Endothelial cell of hepatic sinusoid (primary cell): ENCODE results near the gene ARMC12.

Source experiments
- in situ Hi-C: cut with HindIII; loops from 2 replicates; pipeline ENCODE4 v1.10.0; 2017; ENCODE audit warnings: low sequenced_read_pairs

ARMC12 gene

DNA sequence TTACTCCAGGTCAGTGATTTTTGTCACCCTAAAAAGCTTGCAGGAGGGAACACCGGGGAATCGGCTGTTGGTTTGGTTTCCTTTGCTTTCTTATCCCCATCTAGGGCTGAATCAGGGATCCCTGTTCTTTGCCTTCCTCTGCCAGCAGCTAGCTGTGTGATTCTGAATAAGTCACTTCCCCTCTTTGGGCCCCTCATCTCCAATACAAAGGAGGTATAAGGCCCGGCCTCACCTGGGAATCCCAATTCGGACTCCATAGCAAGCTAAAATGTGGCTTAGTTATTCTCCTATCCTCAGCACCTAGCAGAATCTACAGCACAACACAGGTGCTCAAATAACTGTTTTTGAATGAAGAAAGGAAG is 18.5 kb upstream of the ARMC12 start:
- in situ Hi-C loops = no loop called here

DNA sequence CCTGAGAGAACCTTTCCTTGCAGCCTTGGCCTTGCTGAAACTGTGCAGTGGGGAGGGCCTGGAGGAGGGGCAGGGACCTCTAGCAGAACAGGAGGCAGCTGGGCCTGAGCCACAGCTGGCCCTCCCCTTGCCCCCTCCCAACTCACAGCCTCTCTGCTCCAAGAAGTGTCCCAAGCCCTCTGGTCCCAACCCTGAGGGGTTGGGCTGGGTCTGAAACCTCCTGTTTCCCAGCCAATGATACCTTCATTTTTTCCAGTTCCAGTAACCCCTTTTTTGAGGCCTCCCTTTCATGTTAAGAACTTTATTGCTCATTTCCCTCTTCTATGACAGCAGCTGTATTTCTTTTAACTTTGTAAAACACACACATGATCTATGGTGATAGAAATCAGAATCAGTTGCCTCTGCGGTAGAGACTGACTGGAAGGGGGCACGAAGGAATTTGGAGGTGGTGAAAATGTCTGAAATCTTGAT is 17.9 kb upstream of the ARMC12 start:
- in situ Hi-C loops = no loop called here

DNA sequence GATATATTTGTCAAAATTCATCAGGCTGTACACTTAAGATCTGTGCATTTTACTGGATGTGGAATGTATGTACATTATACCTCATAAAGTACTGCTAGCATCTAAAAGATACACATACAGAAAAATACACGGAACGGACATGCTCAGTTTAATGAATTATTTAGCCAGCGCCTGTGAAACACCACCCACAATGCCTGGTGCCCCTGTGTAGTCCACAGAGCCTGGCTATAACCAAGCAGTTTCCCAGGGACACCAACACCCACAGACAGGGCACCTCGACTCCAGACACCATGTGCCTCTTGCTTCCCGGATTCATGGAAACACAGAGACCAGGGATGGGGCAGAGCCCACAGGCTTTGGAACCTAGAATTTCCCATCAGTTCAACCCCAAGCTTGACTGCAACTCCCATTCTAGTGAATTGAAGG is 17.4 kb upstream of the ARMC12 start:
- in situ Hi-C loops = no loop called here

DNA sequence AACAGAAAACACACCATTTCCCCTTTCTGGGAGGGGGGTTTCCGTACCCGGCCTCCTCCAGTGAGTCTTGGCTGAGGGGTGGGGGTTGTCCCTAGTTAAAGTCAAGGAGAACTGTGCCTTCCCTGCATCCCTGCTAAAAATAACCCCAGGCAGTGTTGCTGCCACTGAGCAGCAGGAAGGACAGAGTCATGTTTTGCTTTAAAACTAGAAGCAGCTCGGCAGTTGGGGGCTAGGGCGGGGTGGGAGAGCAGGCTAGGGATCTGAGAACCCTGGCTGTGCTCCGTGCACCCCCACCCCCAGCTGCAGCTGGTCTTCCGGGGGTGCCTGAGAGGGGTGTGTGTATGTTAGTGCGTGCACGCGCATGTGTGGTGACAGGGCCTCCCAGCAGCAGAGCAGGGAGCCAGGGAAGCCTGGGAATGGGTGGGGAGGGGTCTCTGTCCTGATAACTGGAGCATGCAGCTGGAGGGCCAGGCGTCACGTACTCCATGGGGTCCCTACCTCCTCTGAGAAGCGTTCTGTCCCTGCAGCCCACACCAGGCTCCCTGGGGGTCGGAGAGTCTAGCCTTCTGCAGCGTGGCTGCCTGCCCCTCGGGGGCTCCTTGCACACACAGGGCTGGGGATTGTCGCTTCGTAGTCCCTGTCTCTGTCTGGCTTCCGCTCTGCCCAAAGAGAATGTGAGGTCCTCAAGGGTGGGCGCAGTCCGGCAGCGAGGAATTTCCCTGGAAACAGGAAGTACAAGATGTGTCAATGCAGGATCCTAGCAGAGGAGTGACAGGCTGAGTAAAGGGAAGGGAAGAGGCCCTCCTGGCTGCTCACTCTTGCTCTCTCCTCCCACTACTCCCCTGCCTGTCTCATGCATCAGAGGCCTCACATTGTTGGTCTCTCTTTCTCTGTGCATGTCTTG is 16.8 kb upstream of the ARMC12 start:
- in situ Hi-C loops = no loop called here

DNA sequence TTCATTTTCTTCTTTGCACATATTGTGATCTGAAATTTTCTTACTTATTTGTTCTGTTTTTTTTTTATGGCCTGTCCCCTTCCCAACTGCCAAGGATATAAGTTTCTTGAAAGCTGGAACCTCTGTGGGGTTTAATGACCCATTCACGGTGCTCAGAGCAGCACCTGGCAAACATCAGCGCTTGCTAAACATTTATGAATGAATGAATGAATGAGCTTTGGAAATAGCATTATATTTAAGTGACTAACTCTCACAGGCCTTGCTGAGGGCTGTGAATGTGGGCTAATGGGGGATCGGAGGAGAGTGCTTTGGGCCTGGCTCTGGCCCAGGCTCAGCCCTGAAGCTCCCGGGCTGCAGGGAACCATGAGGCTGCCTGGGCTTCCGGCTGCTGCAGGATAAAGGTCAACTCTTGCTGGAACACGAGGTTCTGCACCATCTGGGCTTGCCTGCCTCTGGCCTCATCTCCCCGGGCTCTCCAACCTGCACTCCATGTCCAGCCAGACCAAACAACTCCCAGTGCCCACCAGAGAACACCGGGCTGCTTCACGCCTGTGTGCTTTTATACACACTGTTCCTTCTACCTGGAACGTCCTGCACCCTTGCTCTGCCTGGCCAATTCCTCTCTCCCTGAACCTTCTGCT is 14.6 kb upstream of the ARMC12 start:
- in situ Hi-C loops = no loop called here

DNA sequence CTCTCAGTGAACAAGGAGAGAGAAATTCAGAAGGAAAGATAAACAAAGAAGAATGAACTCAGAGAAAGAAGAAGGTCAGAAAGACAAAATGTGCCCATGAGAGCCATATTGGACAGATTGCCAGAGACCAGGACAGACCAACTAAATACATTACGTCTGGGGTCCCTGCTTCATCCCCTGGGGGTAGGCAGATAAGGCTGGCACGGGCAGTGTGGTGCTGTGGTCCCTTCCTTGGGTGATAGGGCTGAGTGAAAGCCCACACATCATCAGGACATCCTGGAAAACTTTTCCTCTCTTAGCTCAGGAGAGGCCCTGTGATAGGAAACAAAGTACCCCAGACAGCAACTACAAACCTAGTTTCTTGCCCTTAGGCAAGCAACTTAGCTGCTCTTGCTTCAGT is 13.2 kb upstream of the ARMC12 start:
- in situ Hi-C loops = no loop called here

DNA sequence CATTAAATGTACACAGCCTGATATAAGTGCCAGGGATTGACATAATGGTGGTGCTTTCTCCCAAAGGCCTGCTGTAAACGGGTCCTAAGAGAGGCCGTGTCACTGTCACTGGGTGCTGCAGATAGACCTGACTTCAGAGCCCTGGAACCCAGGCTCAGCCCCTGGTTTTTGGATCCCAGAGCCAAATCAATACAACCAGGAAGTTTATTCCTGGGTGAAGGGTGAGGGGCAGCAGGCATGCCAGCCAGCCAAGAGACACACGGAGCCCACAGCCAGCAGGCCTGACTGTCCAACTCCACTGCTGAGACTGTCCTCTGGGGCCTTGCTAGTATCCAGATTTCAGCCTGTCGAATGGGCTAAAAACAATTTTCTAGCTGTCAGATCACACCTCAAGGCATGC is 12.8 kb upstream of the ARMC12 start:
- in situ Hi-C loops = no loop called here

DNA sequence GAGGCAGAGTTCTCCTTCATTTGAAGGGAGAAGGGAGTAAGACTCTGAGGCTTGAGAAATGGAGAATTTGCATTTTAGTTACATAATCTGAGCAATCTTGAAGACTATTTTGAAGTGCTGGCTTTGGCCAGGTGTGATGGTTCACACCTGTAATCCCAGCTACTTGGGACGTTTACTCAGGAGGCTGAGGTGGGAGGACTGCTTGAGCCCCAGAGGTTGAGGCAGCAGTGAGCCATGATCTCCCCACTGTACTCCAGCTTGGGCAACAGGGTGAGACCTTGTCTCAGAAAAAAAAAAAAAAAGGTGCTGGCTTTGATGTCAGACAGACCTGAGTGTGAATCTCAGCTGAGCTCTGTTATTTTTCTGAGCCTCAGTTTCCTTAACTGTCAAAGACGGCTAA is 12.4 kb upstream of the ARMC12 start:
- in situ Hi-C loops = no loop called here

DNA sequence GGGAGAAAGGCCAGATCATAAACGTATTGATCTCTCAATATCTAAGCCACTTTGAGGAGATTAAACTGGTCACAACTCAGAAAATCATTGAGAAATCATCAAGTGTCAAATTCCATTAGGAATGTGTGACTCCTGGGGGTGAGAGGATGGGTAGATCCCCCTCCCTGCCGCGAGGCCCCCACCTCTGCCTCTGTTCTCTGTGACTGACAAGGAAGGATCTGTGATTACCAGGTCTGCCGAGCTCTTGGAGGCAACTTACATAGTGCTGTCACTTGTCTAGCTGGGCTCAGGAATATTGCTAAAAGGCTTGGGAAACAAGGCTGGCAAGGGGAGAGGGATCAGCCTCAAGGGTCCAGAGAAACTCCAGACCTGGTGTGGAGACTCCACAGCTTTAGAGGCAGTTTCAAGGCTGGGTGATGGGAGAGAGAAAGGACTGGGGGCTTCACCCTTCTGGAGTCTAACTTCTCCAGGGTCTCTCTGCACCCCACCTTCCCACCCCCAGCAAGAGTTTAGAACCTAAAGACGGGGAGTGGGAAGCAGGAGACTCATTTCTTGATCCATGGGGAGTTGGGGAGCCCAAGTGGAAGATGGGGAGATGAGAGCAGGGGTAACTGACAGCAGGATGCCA is 11.6 kb upstream of the ARMC12 start:
- in situ Hi-C loops = no loop called here

DNA sequence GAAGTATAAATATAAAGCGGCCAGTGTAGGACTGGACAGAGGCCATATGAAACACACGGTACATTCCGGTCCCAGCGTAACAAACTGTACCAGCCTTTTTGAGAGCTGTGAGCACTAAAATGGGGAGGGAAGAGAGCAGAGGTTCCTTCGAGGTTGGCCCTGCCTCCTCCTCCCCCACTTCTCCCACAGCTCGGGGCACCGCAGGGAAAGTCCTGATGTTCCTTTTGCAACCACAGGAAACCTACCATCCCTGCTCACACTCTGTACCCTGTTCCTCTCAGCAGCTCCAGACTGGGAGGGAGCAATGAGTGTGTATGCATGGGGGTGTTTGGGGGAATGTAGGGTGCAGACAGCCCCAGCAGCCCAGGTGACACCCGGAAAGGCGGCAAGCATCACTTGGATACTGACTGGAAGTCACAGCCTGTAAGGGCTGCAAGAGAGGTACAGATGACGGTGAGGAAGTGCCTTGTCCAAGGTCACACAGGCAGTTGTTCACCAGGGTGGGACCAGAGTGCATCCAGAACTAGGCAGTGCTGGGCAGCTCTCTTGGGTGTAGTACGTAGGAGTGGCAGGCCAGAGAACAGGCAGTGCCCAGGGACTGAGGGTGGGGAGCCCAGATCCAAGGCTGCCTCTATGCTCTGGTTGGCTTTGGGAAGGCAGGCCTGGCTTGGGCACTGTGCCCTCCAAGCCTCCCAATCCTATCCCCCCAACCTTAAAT is 11.0 kb upstream of the ARMC12 start:
- in situ Hi-C loops = no loop called here

DNA sequence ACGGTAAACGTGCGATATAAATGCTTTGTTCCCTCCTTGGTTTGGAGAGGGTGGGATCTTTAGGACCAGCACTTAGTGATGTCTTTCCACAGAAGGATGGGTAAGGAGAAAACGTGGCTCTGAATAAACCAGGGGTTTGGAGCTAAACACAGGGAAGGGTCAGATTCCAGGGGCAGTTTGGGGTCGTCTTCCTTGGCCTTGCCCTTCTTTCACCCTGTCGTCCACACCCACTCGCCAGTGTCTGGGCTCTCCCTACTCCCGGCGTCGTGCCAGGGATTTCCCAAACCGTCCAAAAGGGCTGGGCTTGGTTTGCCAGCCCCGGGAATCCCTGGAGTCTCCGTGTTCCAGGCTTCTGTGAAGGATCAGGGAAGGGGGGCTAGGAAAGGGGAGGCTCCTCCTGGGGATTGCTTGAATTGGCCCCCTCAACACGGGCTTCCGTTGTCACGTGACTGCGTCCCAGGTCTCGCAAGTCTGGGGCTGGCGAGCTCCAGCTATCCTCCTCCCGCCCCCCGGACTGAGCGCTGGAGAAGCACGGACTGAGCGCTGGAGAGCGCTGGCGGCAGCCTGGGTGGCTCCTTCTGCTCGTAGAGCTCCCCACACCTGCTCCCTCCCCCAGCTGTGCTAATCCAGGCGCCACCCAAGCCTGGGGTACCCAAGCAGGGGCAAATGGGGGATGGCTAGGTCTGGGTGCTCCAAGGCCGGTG is 9.4 kb upstream of the ARMC12 start:
- in situ Hi-C loops = no loop called here

DNA sequence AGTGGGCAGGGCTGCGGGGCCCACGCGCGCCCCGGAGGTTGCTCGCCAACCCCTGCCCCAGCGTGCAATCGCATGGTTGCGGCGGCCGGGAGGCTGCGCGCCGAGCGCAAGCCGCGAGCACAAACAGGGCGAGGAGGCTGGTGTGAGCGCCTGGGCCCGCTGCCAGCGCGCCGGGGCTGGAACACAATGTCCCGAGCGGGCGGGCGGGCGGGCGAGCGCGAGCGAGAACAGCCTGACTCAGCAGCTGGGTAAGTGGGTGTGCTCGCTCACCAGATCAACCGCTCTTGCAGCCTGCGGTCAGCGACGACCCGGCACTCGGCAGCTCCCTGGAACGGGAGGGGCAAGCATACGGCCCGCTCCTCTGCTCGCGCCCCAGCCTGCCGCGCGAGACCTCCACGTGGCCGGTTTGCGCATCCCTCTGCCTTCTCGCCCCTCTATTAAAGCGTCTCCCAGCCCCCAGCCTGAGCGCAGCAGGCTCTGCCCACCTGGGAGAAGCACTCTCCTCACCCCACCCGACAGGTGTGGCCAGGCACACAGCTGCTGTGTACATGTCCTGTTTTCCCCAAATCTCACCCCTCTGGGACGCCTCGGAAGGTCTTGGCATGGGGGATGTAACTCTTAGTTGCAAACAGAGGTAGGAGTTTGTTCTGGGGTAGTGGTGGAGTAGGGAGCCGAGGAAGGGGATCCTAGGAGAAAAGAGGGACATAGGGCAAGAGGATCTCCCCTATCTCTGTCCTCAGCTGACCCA is 8.7 kb upstream of the ARMC12 start:
- in situ Hi-C loops = no loop called here

DNA sequence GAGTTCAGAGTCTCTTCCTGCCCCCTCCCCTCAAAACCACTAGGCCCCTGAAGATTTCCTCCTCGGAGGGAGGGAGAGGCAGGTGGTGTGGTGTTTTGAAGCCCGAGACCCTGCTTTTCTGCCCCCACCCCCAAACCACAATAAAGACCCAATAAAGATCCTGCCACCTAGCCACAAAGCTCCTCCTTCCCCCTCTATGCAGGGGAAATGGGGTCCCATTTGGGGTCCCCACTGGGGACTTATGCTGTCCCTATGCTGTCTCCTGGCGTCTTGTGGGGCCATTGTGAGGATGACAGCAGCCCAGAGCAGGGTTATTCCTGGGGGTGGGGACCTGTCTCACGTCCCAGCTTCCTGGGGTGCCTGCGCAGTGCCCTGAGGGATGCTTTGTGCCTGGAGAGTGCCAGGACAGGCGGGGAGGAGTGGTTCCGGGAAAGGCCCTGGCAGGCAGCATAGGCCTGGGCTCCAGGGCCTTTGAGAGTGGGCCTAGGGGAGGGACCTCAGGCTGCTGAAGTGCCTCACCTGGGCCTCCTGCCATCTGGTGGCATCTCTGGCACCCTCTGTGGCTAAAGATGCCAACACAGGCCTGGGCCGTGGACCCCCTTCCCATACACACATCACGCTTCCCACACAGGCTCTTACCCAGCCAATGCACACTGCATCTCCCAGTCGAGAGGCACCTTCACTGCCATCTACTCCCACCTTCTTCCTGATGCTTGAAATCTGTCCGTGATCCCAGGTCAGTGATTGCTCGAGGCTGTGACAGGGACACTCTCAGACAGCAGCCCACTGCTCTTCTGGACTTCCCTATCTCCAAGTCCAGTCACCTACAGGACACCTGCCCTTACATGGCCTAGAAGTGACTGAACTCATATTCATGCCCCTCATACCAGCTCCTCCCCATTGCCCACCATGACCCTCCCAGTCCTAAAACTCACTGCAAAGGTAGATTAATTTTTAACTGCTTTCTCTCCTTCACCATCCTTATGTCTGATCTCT is 7.9 kb upstream of the ARMC12 start:
- in situ Hi-C loops = no loop called here

DNA sequence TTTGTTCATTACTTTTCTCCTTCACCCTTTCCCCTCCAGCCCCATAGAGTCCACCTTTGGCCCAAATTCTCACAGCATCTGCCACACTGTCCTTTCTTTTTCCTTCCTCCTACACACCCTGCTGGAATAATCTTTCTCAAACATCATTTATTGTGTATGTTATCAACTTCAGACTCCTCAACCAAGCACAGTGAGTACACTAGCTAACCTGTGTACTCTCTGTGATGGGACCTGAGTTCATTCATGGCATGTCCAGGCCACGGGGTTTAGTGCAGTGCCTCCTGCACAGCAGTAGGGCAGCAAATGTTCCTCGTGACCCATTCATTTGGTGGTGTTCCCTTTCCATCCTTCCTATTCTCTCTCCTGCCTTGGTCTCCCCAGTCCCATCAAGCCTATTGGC is 7.1 kb upstream of the ARMC12 start:
- in situ Hi-C loops = no loop called here

DNA sequence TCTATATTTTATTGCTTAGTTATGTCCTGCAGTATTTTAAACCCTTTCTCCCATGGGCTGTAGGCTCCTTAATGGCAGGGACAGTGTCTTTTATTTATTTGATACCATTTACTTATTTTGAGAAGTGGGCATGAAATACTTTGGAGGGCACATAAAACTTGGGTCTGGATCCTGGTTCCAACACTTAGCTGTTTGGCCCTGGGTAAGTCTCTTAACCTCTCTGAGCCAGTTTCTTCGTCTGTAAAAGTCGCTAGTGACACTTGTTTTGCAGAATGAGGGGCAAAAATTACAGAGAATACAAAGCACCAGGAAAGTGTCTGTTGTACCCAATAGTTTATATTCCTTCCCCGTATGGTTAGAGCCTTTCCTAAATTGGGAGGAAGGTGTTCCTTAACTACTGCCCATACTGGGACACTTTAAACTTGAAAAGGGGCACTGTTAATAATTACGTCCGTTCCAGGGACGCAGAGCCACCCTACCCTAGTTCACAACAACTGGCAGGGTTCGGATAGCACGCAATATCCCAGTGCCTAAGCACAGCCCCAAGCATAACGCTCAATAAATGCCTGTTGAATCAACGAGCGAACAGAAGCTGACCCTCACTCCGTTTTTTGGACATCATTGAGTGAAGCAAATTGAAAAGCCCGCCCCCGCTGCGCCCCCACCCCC is 6.0 kb upstream of the ARMC12 start:
- in situ Hi-C loops = no loop called here

DNA sequence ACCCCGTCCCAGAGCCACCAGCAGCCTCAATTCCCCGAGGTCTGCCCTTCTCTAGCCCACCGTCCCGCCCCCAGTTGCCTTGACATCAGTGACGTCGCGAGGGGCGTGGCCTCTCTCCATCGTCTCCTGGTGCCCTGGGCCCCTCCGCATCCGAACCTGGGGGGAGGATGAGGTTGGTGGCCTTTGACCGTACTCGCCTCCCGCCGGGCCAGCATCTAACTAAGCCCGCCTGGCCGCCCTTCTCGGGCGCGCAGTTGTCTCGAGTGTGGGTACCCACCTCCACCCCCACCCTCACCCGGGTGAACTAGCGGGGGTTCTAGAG is 5.5 kb upstream of the ARMC12 start:
- in situ Hi-C loops = no loop called here

DNA sequence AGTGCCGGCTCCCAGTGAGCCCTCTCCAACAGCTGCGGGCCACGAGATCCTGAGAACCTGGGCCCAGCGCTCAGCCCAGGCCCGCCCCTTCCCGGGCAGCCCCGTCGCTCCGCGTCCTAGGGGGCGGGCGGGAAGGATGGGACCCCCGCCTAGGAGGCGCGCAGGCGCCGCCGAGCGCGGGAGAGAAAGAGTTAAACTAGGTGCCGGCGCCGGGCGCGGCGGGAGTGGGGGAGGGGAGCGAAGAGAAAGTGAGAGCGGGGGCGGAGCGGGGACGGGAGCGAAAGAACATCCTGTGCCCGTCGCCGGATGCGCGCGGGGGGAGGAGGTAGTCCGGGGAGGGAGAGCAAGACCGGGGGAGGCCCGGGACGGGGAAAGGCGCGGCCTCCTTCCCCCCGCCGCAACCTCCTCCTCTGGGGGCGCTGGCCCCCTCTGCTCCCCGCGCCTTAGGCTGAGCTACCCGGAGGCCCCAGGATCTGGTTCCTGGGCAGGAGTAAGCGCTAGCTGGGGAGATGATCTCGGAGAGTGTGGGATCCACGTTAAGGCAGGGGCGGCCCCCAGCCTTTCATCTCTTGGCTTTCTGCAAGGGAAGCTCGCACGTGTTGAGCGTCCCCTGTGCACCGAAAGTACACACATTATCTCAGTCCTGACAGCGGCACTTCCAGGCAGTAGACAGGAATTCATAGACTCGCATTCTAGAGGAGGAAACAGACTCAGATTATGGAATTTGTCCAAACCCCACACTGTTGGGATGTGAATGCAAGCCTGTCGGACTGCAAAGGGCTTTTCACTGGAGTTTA is 4.9 kb upstream of the ARMC12 start:
- in situ Hi-C loops = no loop called here

DNA sequence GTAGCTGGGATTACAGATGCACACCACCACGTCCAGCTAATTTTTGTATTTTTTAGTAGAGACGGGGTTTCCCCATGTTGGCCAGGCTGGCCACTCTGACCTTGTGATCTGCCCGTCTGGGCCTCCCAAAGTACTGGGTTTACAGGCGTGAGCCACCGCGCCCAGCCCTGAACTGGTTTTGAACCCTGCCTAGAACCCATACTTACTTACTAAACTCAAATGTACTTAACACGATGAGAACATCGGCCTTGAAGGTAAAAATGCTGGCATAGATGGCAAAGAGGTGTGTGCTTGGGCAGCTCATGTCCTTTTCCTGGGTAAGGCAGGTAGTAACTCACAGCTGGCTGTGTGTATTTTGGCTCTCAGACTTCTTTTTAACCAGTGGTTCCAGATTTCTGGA is 3.2 kb upstream of the ARMC12 start:
- in situ Hi-C loops = no loop called here
